Measurements from ENCODE around the gene CLEC7A. TPM values are rescaled to one million over a fixed set of nuclear protein-coding genes. Genes with fewer than 3 reads are reported as not detected.

CLEC7A gene
- total RNA-seq, 1 donor from 2014 or later = not detected

DNA sequence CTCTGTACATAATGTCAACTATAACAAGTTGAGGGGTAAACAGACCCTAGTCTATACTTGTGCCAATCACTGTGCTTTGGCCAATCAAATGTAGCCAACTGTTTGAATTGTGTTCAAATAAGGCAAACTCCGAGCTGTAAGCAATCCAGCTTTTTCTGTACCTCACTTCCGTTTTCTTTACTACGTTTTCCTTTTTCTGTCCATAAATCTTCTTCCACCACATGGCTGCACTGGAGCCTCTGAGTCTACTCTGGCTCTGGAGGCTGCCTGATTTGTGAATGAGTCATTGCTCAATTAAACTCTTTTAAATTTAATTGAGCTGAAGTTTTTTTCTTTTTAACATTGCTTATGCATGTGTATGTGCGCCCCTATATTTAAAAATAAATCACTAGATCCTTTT is 60.9 kb downstream of the CLEC7A start:
- H3K36me3 Mint-ChIP-seq (ENCODE audit: low read depth) = no peaks in the 10 kb centered on the region
- intact Hi-C loops (cut with micrococcal nuclease) = no loop called here
- H3K27me3 Mint-ChIP-seq = peaks cover 22% of the 10 kb centered on the region
- DNase-seq = no peak
- H3K27ac Mint-ChIP-seq = no peak overlapping the region
- no peak overlapping the region for H3K4me3 Mint-ChIP-seq
- no peaks in the 10 kb centered on the region for H3K9me3 Mint-ChIP-seq
- peaks cover 3% of the 10 kb centered on the region for H3K4me1 Mint-ChIP-seq

- H3K4me3 Mint-ChIP-seq = no peak overlapping the region
- peaks cover 22% of the 10 kb centered on the region for H3K27me3 Mint-ChIP-seq
- H3K9me3 Mint-ChIP-seq = no peaks in the 10 kb centered on the region
- H3K27ac Mint-ChIP-seq = no peak overlapping the region
- H3K36me3 Mint-ChIP-seq (ENCODE audit: low read depth) = no peaks in the 10 kb centered on the region
- intact Hi-C loops (cut with micrococcal nuclease) = no loop called here
- peaks cover 3% of the 10 kb centered on the region for H3K4me1 Mint-ChIP-seq
- no peak for DNase-seq
Measured at GRCh38 chr12:10068644-10069043, 61.4 kb downstream of the CLEC7A start.

- peaks cover 3% of the 10 kb centered on the region for H3K4me1 Mint-ChIP-seq
- no peaks in the 10 kb centered on the region for H3K36me3 Mint-ChIP-seq (ENCODE audit: low read depth)
- no peaks in the 10 kb centered on the region for H3K9me3 Mint-ChIP-seq
- no peak overlapping the region for H3K27ac Mint-ChIP-seq
- DNase-seq = no peak
- H3K27me3 Mint-ChIP-seq = peaks cover 21% of the 10 kb centered on the region
- no peak overlapping the region for H3K4me3 Mint-ChIP-seq
- intact Hi-C loops (cut with micrococcal nuclease) = no loop called here
Measured at GRCh38 chr12:10067942-10068341, 62.1 kb downstream of the CLEC7A start.

DNA sequence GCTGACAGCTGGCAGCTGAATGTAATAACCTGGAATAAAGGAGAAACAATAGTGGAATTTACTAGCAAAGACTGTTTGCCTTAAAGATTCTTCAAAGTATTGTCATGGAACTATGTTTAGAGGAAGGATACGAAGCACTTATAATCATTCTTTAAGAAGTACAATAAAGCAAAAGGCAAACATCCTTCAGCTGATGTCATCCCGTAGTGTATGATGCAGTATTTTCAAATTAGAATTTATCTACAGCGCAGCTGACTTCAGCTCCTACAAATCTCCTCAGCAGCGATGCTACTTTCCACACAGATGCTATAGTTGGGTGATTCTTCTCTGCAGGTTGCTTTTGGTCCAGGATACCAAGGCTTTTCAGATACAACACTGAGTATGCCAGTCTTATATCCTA is 62.7 kb downstream of the CLEC7A start:
- H3K36me3 Mint-ChIP-seq (ENCODE audit: low read depth) = no peaks in the 10 kb centered on the region
- no peaks in the 10 kb centered on the region for H3K9me3 Mint-ChIP-seq
- H3K27ac Mint-ChIP-seq = no peak overlapping the region
- DNase-seq = no peak
- H3K4me1 Mint-ChIP-seq = peaks cover 3% of the 10 kb centered on the region
- H3K27me3 Mint-ChIP-seq = peaks cover 23% of the 10 kb centered on the region
- intact Hi-C loops (cut with micrococcal nuclease) = no loop called here
- no peak overlapping the region for H3K4me3 Mint-ChIP-seq

Other genes starting within 250 kb of the CLEC7A start
- not detected in 2 replicates for gene KLRF2, start 248.7 kb downstream of the CLEC7A start, total RNA-seq
- not detected in 2 replicates for gene CLEC2A, start 197.8 kb downstream of the CLEC7A start, total RNA-seq
- gene CLEC12A, start 158.8 kb downstream of the CLEC7A start, total RNA-seq = 0.28 TPM in 1 of 2 replicates, not detected in the other
- gene CLEC1B, start 131.1 kb downstream of the CLEC7A start, total RNA-seq = not detected in 2 replicates
- gene CLEC12B, start 119.6 kb downstream of the CLEC7A start, total RNA-seq = not detected in 2 replicates
- not detected in 2 replicates for gene CLEC9A, start 99.5 kb downstream of the CLEC7A start, total RNA-seq
- not detected in 2 replicates for gene CLEC1A, start 31.2 kb downstream of the CLEC7A start, total RNA-seq
- gene OLR1, start 41.9 kb upstream of the CLEC7A start, total RNA-seq = not detected in 2 replicates
- not detected in 2 replicates for gene TMEM52B, start 48.8 kb upstream of the CLEC7A start, total RNA-seq
- 1.5 and 2.6 TPM in 2 replicates for gene GABARAPL1, start 82.7 kb upstream of the CLEC7A start, total RNA-seq
- 1.2 and 1.7 TPM in 2 replicates for gene KLRD1, start 177.7 kb upstream of the CLEC7A start, total RNA-seq

Measured in activated CD4-positive, alpha-beta T cell treated with anti-CD3 and anti-CD28 coated beads, Interleukin-2, amount 10 ng/mL, durations not matched to agents 24 days and 14 days (primary cell).